Ectodermal cell (in vitro differentiated cells): ENCODE measurements around the gene GDI2.
"Not testable (repeated sequence)": the region's sequence is repeated elsewhere in the genome, so short reads cannot be mapped to it uniquely, and the experiment has no call there.

ENCODE experiments used
- H3K27ac ChIP-seq: 2 replicates; pipeline ENCODE4 v1.7.0; 2013; ENCODE audit warnings: mild to moderate bottlenecking, low read depth, low read length; ENCODE audit not compliant: insufficient read depth, poor library complexity, severe bottlenecking
- H3K27me3 ChIP-seq: 2 replicates; pipeline ENCODE4 v1.7.0; 2013; ENCODE audit warnings: mild to moderate bottlenecking, low read length; ENCODE audit not compliant: insufficient read depth, control insufficient read depth, poor library complexity, severe bottlenecking
- H3K36me3 ChIP-seq: one replicate; pipeline ENCODE4 v1.7.0; 2013; ENCODE audit warnings: low read length; ENCODE audit not compliant: control insufficient read depth, insufficient read depth
- H3K4me1 ChIP-seq: one replicate; pipeline ENCODE4 v1.7.0; 2013; ENCODE audit warnings: low read length; ENCODE audit not compliant: control insufficient read depth, insufficient read depth
- H3K4me3 ChIP-seq: 2 replicates; pipeline ENCODE4 v1.7.0; 2013; ENCODE audit warnings: low read depth, low read length, control low read depth; ENCODE audit not compliant: insufficient read depth
- H3K9me3 ChIP-seq: 2 replicates; pipeline ENCODE4 v1.7.0; 2013; ENCODE audit warnings: mild to moderate bottlenecking, low read length, moderate library complexity; ENCODE audit not compliant: control insufficient read depth
- WGBS, 2 experiments: methylation state at CpG; one replicate each; pipeline ENCODE4 v1.1.7; 2013; ENCODE audit warnings: missing lambda C conversion rate in 2 of 2; 5-methylcytosine and 5-hydroxymethylcytosine counted together

The GDI2 gene

GRCh38 chr10:5829267-5829666 lies 16.0 kb upstream of the GDI2 start:
- no peaks in the 10 kb centered on the region for H3K27me3 ChIP-seq
- WGBS, 2 experiments = 93% methylated on average over 9 of the region's 9 CpGs
- no peak overlapping the region for H3K4me3 ChIP-seq
- no peak overlapping the region for H3K27ac ChIP-seq
- H3K9me3 ChIP-seq = no peaks in the 10 kb centered on the region
- no peaks in the 10 kb centered on the region for H3K4me1 ChIP-seq
- no peaks in the 10 kb centered on the region for H3K36me3 ChIP-seq

- no peak overlapping the region for H3K4me3 ChIP-seq
- H3K36me3 ChIP-seq = no peaks in the 10 kb centered on the region
- no peaks in the 10 kb centered on the region for H3K9me3 ChIP-seq
- H3K4me1 ChIP-seq = no peaks in the 10 kb centered on the region
- WGBS, 2 experiments = 94% methylated on average over 16 of the region's 16 CpGs
- no peak overlapping the region for H3K27ac ChIP-seq
- no peaks in the 10 kb centered on the region for H3K27me3 ChIP-seq
These were observed 15.5 kb upstream of the GDI2 start for GRCh38 chr10:5828725-5829124.

GRCh38 chr10:5827841-5828240 lies 14.6 kb upstream of the GDI2 start:
- Histone ChIP-seq H3K4me1 (no peaks in the 10 kb centered on the region), H3K36me3 (no peaks in the 10 kb centered on the region), H3K27me3 (no peaks in the 10 kb centered on the region), H3K4me3 (no peak overlapping the region), H3K9me3 (no peaks in the 10 kb centered on the region), H3K27ac (no peak overlapping the region)
- 87 to 91% methylated on average over 6 of the region's 6 CpGs for WGBS, 2 experiments

GRCh38 chr10:5826511-5826910 lies 13.3 kb upstream of the GDI2 start:
- not testable (repeated sequence) for H3K4me1 ChIP-seq, H3K4me3 ChIP-seq, H3K9me3 ChIP-seq, H3K27ac ChIP-seq, H3K36me3 ChIP-seq, H3K27me3 ChIP-seq
- WGBS, 2 experiments = 81 to 89% methylated on average over 6 of the region's 6 CpGs

- Histone ChIP-seq H3K27me3 (no peaks in the 10 kb centered on the region), H3K4me1 (no peaks in the 10 kb centered on the region), H3K27ac (no peak overlapping the region), H3K9me3 (no peaks in the 10 kb centered on the region), H3K4me3 (no peak overlapping the region), H3K36me3 (no peaks in the 10 kb centered on the region)
- WGBS, 2 experiments = 94 to 96% methylated on average over 6 of the region's 6 CpGs
These were observed 5.7 kb upstream of the GDI2 start for GRCh38 chr10:5818894-5819293.

GRCh38 chr10:5818048-5818331 lies 4.8 kb upstream of the GDI2 start:
- Histone ChIP-seq H3K36me3 (no peaks in the 10 kb centered on the region), H3K27ac (no peak overlapping the region), H3K9me3 (no peaks in the 10 kb centered on the region), H3K27me3 (no peaks in the 10 kb centered on the region), H3K4me1 (no peaks in the 10 kb centered on the region), H3K4me3 (no peak overlapping the region)
- 83 to 93% methylated on average over 1 to 2 of the region's 2 CpGs for WGBS, 2 experiments

GRCh38 chr10:5817322-5818047 lies 4.3 kb upstream of the GDI2 start:
- 93 to 95% methylated on average over 4 of the region's 4 CpGs for WGBS, 2 experiments
- no peaks in the 10 kb centered on the region for H3K4me1 ChIP-seq
- H3K4me3 ChIP-seq = no peak overlapping the region
- no peak overlapping the region for H3K27ac ChIP-seq
- H3K27me3 ChIP-seq = no peaks in the 10 kb centered on the region
- no peaks in the 10 kb centered on the region for H3K9me3 ChIP-seq
- H3K36me3 ChIP-seq = no peaks in the 10 kb centered on the region

GRCh38 chr10:5816170-5816569 lies 2.9 kb upstream of the GDI2 start:
- no peaks in the 10 kb centered on the region for H3K4me1 ChIP-seq
- no peak overlapping the region for H3K27ac ChIP-seq
- no peaks in the 10 kb centered on the region for H3K9me3 ChIP-seq
- no peak overlapping the region for H3K4me3 ChIP-seq
- no peaks in the 10 kb centered on the region for H3K27me3 ChIP-seq
- H3K36me3 ChIP-seq = no peaks in the 10 kb centered on the region

- Histone ChIP-seq H3K4me1 (peaks cover 8% of the 10 kb centered on the region), H3K27ac (peak overlapping the region; percentile 65)
- 27% methylated on average over 10 of the region's 12 CpGs for WGBS, 2 experiments
These were observed 1.2 kb upstream of the GDI2 start for GRCh38 chr10:5814110-5815107.

GRCh38 chr10:5813091-5813340 lies 218 bp downstream of the GDI2 start:
- H3K9me3 ChIP-seq = no peaks in the 10 kb centered on the region
- peak overlapping the region; percentile 90 for H3K4me3 ChIP-seq
- peaks cover 8% of the 10 kb centered on the region for H3K4me1 ChIP-seq
- peak overlapping the region; percentile 93 for H3K27ac ChIP-seq
- 0% methylated on average over 29 of the region's 29 CpGs for WGBS, 2 experiments
- H3K27me3 ChIP-seq = no peaks in the 10 kb centered on the region
- no peaks in the 10 kb centered on the region for H3K36me3 ChIP-seq

More at GRCh38 chr10:5814110-5815107, 1.2 kb upstream of the GDI2 start:
- Histone ChIP-seq H3K27me3 (no peaks in the 10 kb centered on the region), H3K36me3 (no peaks in the 10 kb centered on the region), H3K4me3 (peak overlapping the region; percentile 90), H3K9me3 (no peaks in the 10 kb centered on the region)
